GM18526 (cell line): Measurements from ENCODE around the gene NEK3.

ENCODE experiments used
- POLR2A ChIP-seq: IDR thresholded peaks from 3 replicates; pipeline ENCODE4 v1.6.1; 2011; ENCODE audit not compliant: insufficient read length; ENCODE audit errors: extremely low read depth

The NEK3 gene, protein sequence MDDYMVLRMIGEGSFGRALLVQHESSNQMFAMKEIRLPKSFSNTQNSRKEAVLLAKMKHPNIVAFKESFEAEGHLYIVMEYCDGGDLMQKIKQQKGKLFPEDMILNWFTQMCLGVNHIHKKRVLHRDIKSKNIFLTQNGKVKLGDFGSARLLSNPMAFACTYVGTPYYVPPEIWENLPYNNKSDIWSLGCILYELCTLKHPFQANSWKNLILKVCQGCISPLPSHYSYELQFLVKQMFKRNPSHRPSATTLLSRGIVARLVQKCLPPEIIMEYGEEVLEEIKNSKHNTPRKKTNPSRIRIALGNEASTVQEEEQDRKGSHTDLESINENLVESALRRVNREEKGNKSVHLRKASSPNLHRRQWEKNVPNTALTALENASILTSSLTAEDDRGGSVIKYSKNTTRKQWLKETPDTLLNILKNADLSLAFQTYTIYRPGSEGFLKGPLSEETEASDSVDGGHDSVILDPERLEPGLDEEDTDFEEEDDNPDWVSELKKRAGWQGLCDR

DNA sequence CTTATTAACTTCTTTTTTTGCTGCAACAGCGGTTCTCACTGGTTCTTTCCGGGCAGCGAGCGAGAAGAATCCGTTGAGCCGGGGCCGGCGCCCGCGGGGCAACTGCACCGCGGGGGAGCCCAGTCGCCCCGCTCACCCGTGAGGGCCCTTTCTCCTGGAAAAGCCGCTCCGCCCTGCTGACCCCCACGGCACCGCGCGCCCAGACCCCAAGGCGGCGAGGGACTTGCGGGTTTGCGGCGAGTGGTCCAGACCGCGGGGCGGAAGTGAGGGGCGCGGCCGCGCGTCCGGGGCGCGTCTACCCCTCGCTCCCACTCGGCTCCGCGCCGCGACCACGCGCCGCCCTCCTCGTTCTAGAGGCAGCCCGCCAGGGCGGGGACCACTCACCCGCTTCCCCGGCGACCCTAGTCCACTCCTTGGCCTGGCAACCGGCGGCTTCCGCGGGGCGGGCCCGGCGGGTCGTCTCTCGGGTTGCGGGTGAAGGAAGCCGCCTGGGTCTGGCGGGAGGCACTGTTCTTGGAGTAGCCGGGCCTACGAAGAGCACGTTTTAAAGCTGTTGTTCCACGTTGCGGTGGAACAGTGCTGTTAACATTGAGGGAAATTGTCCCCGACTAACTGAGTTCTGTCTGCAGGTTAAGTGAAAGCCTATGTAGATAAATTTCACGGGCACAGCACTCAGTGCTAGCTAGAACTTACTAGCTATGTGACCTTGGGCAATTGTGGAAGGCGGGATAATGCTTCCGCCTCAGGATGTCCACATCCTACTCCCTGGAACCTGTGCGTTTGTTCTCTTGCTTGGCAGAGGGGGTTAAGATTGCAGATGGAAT lies at the start of gene NEK3:
Gene NEK3, minus strand, starts transcription at position 439 of the 824 bp plus-strand sequence. CDS start 3,406 bp downstream, outside the sequence.
- TF ChIP-seq POLR2A = no peak

DNA sequence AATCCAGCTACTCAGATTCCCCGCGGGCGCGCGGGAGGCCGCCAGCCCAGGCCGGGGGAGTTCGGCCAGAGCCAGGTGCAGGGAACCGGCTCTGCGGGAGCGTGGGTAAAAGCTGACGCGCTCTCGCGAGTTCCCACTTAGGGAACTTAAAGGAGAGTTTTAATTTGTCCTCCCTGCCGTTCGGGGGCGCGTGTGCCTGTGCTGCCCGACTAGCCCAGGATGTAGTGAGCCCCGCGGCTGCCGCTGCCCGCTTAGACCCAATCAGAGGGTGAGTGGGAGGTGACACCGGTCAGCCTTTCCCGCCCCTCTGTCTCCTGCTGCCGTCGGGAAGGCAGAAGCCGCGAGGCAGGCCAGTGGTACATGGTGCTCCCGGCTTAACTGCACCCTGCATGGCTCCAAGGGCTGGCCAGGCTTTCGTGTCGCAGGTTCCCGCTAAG lies 36.0 kb upstream of the NEK3 start:
- TF ChIP-seq POLR2A = peak; percentile 19

DNA sequence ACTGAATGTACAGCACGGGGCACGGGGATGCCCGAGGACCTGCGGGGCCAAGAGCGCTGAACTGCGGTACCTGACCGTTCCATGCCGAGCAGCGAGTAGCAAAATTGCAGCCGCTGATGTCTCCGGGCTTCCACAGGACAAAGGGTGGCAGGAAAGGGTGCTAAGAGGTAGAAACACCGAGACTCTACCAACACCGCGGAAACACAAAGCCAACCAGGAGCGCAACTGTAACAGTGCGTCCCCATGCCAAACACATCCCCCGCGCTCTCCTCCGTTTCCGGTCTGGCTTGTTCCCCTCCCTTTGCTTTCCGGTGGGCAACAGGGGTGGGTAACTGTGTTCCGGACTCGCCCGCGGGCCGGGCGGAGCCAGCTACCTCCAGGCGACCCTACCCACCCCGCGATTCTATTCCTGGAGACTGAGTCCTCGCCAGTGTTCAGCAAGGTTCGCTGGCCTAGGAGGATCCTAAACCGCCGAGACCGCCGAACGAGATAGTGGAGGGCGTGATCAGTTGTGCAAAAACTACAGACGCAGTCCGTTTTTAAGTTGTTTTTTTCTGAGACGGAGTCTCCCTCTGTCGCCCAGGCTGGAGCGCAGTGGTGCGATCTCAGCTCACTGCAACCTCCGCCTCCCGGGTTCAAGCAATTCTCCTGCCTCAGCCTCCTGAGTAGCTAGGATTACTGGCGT lies 34.9 kb upstream of the NEK3 start:
- TF ChIP-seq POLR2A = peak; percentile 86

DNA sequence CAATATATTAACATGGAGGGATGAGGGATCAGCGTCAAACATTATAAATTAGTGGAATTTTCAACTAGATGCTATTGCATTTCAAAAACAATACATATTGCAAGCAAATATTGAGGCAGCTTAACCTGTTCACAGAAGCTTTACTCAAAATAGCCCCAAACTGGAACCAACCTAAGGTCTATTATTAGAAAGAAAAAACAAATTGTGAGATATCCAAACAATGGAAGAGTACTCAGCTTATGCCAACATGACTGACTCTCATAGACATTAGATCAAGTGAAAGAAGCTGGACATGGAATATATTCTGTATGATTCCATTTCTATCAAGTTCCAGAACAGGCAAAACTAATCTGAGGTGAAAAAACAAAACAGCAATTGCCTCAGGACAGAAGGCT lies 27.6 kb upstream of the NEK3 start:
- no peak for TF ChIP-seq POLR2A

DNA sequence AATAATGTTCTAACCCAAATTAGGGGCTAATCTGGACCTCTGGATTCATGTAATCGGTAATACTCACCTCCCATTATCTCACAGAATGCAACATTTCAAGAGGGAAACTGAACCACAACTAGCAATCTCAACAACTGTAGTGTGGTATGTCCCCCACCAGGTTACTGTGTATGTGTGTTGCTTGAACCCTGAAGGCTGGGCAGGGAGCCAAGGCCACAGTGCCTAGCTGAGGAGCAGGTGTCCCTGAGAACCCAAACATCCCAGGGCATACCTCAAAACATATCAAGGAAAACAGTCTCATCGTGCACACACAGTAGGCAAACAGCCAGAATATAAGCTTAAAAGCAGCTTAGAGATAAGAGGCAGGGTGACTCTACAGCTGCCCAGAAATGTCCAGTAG lies 20.5 kb upstream of the NEK3 start:
- no peak for TF ChIP-seq POLR2A

DNA sequence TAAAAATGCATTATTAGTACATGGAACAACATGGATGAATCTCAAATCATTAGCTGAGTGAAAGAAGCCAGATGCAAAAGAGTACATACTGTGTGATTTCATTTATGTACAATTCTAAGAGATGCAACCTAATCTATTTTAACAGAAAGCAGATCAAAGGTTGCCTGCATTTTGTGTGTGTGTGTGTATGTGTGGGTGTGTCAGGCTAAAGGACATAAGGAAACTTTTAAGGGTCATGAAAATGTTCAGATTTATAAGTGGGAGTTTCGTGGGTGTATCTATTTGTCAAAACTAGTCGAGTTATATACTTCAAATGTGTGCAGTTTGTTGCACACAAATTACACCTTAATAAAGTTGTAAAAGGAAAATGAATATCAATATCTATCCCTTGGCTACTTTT lies 17.9 kb upstream of the NEK3 start:
- no peak for TF ChIP-seq POLR2A

DNA sequence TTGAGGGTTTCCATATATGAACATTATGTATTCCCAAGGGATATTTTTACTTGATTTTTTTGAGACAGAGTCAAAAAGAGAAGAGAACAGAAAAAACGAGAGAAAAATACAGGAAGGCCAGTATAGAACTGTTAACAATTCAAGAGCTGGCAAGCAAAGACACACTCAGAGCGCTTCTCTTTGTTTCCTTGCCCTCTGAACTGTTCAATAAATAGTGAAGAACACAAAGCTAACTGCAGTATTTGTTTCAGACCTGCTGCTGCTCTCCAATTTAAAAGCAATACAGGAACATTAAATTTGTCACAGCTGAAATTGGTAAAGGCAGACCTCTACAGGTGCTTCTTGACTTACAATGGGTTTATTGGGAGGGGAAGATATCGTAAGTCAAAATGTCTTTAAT lies 14.0 kb upstream of the NEK3 start:
- no peak for TF ChIP-seq POLR2A

DNA sequence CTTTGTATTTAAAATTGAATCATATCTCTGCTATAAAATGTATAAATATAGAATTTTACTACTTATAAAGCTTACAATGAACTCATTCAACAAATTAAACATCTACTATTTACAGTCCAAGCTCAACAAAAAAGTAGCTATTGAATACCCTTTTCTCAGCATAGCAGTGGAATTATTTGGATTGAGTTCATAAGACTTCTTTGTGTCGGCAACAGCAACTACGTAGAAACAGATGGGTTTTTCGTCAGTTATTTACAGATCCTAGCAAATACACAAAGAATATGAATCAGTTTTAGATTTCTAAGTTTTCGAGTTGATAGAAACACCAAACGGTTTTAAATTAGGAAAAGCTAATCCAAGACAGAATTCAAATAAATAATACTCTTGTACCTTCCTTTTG lies 10.4 kb upstream of the NEK3 start:
- TF ChIP-seq POLR2A = no peak

DNA sequence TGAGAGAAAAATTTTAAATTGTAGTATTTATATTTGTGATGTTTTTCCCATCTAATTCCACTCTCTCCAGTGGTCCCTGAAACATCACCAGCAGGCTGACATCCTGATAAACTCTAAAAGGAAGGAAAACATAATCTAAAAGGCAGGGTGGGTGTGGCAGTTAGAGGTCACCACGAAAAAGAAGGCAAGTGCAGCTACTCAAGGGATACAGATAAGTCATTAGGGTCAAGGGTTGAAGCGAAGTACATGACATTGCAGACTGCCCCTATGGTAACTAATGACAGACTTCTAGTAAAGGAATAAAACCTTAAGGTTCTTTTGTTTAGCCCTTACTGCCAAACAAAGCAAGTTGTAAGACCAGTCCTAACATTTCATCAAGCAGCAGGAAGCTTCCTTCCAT lies 6.0 kb upstream of the NEK3 start:
- no peak for TF ChIP-seq POLR2A

DNA sequence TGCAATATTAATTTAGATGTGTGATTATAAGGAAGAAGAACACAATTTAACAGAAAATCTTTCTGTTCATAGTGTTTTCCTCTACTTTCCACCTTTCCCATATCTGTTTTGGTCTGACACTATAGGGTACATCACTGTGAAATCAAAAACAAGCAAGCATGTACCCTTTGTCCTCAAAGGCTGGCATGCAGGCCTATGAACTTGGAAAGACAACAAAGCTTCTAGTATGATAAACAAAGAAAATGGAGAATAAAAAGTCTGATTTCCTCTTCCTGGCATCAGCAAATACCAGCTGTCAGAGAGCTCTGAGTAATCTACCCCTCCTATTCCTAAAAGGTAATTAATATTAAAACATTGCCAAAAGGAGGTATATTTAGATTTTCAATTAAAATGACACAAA lies 5.6 kb upstream of the NEK3 start:
- no peak for TF ChIP-seq POLR2A

DNA sequence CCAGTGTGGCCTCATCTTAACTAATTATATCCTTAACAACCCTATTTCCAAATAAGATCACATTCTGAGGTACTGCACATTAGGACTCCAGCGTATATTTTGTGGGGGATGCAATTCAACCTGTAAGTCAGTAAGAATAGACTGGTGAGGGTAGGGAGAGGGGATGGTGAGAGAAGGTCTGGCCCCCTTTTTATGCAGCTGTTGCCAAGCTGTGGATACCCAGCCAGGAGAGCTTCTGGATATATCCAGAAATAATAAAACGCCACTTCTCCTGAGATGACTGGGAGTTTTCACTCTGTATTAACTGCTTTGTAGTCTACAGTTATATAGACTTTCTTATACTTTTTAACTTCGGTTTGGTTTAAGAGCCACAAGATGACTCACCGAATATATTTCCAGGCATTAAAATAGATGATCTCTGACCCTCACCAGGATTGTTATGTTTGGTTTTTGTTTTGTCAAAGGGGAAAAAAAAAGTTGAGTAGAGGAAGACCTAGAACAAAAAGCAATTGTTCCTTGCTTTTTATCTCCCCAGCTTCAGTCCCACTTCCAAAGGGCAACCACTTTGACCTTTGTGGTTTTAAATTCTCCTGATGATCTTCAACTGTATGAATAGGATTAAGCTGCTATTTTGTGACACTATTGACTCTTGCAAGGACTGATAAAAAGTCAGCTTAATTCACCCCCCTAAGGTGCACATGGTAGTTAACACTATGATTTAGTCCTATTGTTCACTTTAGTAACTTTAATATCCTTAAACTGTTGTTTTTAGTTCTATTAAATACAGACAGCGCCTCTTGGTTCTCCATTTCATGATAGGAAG lies 3.1 kb upstream of the NEK3 start:
- no peak for TF ChIP-seq POLR2A

DNA sequence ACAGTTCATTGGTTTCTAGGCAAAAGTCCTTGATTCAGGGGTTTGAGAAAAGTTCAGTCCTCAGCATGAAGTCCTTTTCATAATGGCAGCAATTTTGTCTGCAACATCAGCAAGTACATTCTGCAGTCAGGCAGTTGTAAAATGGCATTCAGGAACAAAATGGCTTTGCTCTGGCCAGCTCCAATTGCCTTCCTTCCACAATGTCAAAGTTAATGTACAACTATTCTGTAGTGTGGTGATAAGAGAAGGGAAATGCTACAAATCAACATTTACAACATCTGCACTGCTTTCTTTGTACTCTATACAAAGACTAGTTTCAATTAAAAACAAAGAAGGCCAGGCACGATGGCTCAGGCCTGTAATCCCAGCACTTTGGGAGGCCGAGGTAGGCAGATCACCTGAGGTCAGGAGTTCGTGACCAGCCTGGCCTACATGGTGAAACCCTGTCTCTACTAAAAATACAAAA lies 1.8 kb upstream of the NEK3 start:
- TF ChIP-seq POLR2A = no peak

DNA sequence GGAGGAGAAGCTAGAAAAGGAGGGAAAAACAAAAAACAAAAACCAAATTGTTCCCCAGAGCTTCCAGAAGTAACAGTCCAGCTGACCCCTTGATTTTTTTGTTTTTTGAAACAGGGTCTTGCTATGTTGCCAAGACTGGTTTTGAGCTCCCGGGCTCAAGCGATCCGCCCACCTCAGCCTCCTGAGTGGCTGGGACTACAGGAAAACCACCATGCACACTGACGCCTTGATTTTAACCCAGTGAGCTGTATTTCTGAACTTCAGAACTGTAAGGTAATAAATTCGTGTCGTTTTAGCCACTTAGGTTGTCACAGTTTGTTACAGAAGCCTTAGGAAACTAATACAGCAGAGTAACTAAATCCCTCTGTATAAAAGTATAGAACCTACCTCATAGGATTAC lies 1.1 kb upstream of the NEK3 start:
- no peak for TF ChIP-seq POLR2A

DNA sequence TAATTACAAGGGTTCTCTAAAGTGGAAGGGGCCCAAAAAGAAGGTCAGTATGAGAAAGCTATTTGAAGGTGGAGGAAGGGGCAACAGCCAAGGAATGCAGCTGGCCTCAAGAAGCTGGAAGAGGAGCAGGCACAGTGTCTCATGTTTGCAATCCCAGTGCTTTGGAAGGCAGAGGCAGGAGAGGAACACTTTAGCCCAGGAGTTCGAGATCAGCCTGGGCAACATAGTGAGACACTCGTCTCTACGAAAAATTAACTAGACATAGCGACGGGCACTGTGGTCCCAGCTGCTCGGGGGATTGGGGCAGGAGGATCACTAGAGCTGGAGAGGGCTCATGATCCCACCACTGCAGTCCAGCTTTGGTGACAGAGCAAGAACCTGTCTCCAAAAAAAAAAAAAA lies 656 bp upstream of the NEK3 start:
- TF ChIP-seq POLR2A = no peak
